HG03175 (cell line): Measurements from ENCODE around the gene C9orf152.
"Not testable (repeated sequence)": the region's sequence is repeated elsewhere in the genome, so short reads cannot be mapped to it uniquely, and the experiment has no call there.

ENCODE experiments used
- ATAC-seq: cut with Tn5 transposase; IDR thresholded peaks from one replicate; pipeline ENCODE4 v1.9.1; 2021; ENCODE audit warnings: mild to moderate bottlenecking, moderate library complexity; ENCODE audit not compliant: unreplicated experiment

C9orf152 gene

GRCh38 chr9:110208031-110208430, at the start of gene C9orf152:
TSS of gene C9orf152 (minus strand) at chr9:110208159. CDS start at chr9:110207579, 580 bp downstream.
- no peak for ATAC-seq

- ATAC-seq: peak; percentile 2
Observed at GRCh38 chr9:110257097-110257841, 49.3 kb upstream of the C9orf152 start.

- peak; percentile 71 for ATAC-seq
Observed at GRCh38 chr9:110256380-110257096, 48.6 kb upstream of the C9orf152 start, which contains the start of gene TXN. TSS of gene TXN (minus strand) at chr9:110256507. CDS start at chr9:110256435, 72 bp downstream.

- ATAC-seq: peak; percentile 28
Observed at GRCh38 chr9:110255463-110256379, 47.8 kb upstream of the C9orf152 start.

GRCh38 chr9:110255034-110255462, 47.1 kb upstream of the C9orf152 start:
- ATAC-seq: no peak

GRCh38 chr9:110254500-110254899, 46.5 kb upstream of the C9orf152 start:
- no peak for ATAC-seq

GRCh38 chr9:110252509-110253139, 44.7 kb upstream of the C9orf152 start:
- no peak for ATAC-seq

GRCh38 chr9:110251770-110252169, 43.8 kb upstream of the C9orf152 start:
- not testable (repeated sequence) for ATAC-seq

GRCh38 chr9:110251212-110251611, 43.3 kb upstream of the C9orf152 start:
- ATAC-seq: no peak

- ATAC-seq: no peak
Observed at GRCh38 chr9:110249603-110250002, 41.6 kb upstream of the C9orf152 start.

- no peak for ATAC-seq
Observed at GRCh38 chr9:110248361-110248760, 40.4 kb upstream of the C9orf152 start.

- ATAC-seq: no peak
Observed at GRCh38 chr9:110246214-110246613, 38.3 kb upstream of the C9orf152 start.

- ATAC-seq: no peak
Observed at GRCh38 chr9:110244616-110245015, 36.7 kb upstream of the C9orf152 start.

GRCh38 chr9:110241858-110242321, 33.9 kb upstream of the C9orf152 start:
- no peak for ATAC-seq

GRCh38 chr9:110241260-110241857, 33.4 kb upstream of the C9orf152 start:
- ATAC-seq: no peak

GRCh38 chr9:110240198-110240597, 32.2 kb upstream of the C9orf152 start:
- no peak for ATAC-seq

- ATAC-seq: no peak
Observed at GRCh38 chr9:110228321-110228720, 20.4 kb upstream of the C9orf152 start.

- ATAC-seq: no peak
Observed at GRCh38 chr9:110224583-110224982, 16.6 kb upstream of the C9orf152 start.

GRCh38 chr9:110220809-110221208, 12.8 kb upstream of the C9orf152 start:
- ATAC-seq: no peak

GRCh38 chr9:110217656-110218099, 9.7 kb upstream of the C9orf152 start:
- ATAC-seq: no peak
